Measurements from ENCODE around the gene ABHD17A.
"Not testable (repeated sequence)": the region's sequence is repeated elsewhere in the genome, so short reads cannot be mapped to it uniquely, and the experiment has no call there.

The ABHD17A gene

GRCh38 chr19:1880611-1881392 lies 4.5 kb downstream of the ABHD17A start:
- DNase-seq: no peak

GRCh38 chr19:1879982-1880381 lies 5.3 kb downstream of the ABHD17A start:
- DNase-seq: not testable (repeated sequence)

GRCh38 chr19:1878583-1878982 lies 6.7 kb downstream of the ABHD17A start:
- DNase-seq: not testable (repeated sequence)

- not testable (repeated sequence) for DNase-seq
Observed at GRCh38 chr19:1877280-1877660, 8.0 kb downstream of the ABHD17A start.

- not testable (repeated sequence) for DNase-seq
Observed at GRCh38 chr19:1876496-1877279, 8.6 kb downstream of the ABHD17A start.

GRCh38 chr19:1875646-1876495 lies 9.4 kb downstream of the ABHD17A start:
- DNase-seq: peak; percentile 90

- not testable (repeated sequence) for DNase-seq
Observed at GRCh38 chr19:1875265-1875645, 10.0 kb downstream of the ABHD17A start.

GRCh38 chr19:1874554-1875185 lies 10.6 kb downstream of the ABHD17A start:
- peak; percentile 35 for DNase-seq

- no peak for DNase-seq
Observed at GRCh38 chr19:1873524-1874473, 11.5 kb downstream of the ABHD17A start.

DNA sequence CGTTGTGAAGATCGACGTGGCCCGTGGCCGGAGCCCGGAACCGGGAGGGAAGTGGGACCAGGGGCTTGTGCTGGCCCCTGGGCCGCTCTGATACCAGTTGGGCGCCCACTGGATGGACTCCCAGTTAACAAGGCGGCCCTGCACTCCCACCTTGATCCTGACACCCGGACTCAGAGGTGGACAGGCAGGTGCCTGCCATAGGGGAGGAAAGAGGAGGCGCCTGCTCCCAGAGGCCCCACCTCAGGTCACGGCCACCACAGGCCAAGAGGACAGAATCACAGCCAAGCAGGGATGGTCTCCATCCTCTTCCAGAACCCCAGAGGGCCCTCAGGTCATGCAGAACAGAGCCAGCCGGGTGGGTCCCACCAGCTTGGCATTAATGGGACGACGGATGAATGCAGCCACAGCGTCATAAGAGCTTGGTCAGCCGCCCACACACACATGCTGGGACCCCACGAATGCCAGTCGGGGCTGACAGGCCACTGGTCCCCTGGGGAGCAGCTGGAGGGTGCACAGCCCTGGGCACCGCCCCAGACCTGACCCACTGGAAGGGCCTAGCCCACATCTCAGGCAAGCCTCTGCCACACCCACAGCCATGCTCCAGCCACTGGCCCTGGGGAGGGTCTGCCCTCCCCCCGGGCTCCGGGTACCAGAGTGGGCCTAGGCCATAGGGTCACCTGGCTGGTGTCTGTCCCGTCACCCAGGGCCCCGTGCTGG lies 12.3 kb downstream of the ABHD17A start:
- DNase-seq: no peak

GRCh38 chr19:1871630-1872029 lies 13.7 kb downstream of the ABHD17A start:
- DNase-seq: no peak

DNA sequence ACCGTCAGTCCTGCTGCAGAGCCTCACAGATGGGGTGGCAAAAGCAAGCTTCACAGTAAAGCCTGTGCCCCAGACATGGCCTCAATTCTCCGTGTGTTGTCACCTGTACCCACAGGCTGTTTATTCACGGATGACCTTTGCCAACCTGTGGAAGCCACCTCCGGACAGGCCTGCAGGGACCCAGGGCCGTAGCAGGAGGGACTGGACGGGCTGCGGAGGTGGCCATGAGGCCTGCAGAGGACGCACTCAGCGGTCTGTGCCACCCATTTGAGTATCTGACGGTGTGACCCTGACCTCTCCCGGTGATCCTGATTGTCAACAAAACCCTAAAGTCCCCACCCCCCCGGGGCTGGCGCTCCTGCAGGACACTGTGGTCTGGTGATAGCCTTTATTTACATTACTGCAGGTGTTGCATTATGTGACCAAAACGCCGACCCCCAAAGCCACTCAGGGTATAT lies 14.1 kb downstream of the ABHD17A start:
- no peak for DNase-seq

GRCh38 chr19:1868971-1869370 lies 16.3 kb downstream of the ABHD17A start:
- no peak for DNase-seq

DNA sequence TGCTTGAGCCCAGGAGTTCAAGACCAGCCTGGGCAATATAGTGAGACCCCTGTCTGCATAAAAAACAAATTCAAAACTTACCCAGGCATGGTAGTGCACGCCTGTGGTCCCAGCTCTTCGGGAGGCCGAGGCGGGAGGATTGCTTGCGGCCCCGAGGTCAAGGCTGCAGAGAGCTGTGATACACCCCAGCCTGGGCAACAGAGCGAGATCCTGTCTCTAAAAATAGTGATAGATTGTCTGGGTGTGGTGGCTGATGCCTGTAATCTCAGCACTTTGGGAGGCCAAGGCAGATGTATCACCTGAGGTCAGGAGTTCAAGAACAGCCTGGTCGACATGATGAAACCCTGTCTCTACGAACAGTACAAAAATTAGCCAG lies 18.0 kb downstream of the ABHD17A start:
- DNase-seq: no peak

GRCh38 chr19:1866693-1867348 lies 18.5 kb downstream of the ABHD17A start:
- no peak for DNase-seq

GRCh38 chr19:1865172-1866010 lies 19.9 kb downstream of the ABHD17A start:
- no peak for DNase-seq

DNA sequence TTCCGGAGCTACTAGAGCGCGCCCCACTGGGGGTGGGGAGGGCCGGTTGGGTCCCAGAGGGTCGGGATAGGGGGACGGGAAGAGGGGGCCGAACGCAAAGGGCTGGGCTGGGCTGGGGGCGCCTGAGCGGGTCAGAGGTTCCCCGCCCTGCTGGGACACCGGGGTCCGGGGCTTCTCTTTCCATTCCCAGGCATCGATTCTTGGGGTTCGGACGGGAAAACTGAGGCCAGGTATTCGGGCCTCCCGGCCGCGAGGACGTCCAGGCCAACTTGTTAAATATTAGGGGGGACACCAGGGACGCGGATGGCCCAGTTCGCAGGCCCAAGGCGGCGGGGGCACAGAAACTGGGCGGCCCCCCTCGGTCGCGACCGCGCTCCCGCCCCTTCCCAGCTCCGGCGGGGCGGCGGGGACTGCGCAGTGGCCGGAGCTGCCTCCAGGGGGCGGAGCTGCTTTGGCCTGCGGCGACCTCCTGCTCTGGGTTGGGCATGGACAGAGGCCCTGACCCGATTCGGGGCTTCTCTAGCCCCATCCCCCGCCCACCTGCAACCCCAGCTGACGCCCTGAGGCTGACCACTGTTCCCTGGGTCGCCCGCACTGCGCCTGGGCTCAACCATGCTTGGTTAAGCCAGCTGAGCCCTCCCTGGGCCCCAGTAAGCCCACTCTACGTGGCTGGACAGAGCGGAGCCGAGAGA lies 20.7 kb downstream of the ABHD17A start:
- peak; percentile 67 for DNase-seq

GRCh38 chr19:1863638-1864479 lies 21.4 kb downstream of the ABHD17A start:
- peak; percentile 94 for DNase-seq

All from EL (cell line).